ENCODE results near the gene TRAF7. TPM values are rescaled to one million over a fixed set of nuclear protein-coding genes. Genes with fewer than 3 reads are reported as not detected.

TRAF7 gene
- total and polyA plus RNA-seq, 2 of the 13 experiments (the other 11 are each of a cell fraction or from before 2014, with no cell fraction given): 47.9 to 65.6 TPM

DNA sequence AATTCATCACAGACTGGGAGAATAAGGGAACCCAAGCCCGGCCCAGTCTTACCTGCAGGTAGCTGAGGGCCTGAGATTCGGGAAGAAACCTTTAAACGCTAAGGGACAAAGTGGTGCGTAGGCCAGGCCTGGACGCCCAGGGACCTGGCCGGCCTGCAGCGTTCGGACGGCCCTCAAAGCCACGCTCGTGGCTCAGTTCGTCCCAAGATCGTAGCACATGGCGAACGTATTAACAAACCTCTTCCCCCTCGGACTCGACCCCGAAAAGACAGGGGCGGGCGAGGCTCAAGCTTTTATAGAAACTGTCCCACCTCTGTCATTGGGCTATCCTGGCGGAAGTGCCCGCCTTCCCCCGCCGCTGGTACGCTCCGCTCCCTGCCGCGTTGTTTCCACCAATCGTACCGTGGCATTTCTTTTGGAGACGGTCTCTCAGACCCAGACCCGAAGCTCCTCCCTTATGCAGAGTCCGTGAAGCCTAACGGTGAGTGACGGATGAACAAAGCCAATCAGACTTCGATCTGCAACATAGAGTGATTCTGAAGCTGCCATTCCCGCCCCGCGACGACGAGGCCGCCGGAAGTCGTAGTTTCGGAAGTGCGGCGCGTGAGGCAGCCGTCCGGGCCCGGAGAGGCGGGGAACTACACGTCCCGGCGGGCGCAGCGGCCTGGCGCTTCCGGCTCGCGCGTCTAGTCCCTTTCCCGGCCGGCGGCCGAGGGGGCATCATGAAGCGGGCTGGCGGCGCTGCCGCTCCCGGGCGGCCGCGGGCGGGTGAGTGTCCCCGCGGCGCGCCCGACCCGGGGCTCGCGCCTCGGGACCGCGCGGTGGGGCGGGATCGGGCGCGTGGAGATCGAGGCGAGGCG is at the start of gene TRAF7 (continued):
- TF ChIP-seq, protein P1, sequence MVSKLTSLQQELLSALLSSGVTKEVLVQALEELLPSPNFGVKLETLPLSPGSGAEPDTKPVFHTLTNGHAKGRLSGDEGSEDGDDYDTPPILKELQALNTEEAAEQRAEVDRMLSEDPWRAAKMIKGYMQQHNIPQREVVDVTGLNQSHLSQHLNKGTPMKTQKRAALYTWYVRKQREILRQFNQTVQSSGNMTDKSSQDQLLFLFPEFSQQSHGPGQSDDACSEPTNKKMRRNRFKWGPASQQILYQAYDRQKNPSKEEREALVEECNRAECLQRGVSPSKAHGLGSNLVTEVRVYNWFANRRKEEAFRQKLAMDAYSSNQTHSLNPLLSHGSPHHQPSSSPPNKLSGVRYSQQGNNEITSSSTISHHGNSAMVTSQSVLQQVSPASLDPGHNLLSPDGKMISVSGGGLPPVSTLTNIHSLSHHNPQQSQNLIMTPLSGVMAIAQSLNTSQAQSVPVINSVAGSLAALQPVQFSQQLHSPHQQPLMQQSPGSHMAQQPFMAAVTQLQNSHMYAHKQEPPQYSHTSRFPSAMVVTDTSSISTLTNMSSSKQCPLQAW (CRISPR knock-in tag; IDR thresholded peaks at IDR 0.05): no peak
- TF ChIP-seq, protein P2, sequence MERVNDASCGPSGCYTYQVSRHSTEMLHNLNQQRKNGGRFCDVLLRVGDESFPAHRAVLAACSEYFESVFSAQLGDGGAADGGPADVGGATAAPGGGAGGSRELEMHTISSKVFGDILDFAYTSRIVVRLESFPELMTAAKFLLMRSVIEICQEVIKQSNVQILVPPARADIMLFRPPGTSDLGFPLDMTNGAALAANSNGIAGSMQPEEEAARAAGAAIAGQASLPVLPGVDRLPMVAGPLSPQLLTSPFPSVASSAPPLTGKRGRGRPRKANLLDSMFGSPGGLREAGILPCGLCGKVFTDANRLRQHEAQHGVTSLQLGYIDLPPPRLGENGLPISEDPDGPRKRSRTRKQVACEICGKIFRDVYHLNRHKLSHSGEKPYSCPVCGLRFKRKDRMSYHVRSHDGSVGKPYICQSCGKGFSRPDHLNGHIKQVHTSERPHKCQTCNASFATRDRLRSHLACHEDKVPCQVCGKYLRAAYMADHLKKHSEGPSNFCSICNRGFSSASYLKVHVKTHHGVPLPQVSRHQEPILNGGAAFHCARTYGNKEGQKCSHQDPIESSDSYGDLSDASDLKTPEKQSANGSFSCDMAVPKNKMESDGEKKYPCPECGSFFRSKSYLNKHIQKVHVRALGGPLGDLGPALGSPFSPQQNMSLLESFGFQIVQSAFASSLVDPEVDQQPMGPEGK (CRISPR knock-in tag; IDR thresholded peaks at IDR 0.05): peak; percentile 56; the same call in 1 of the 2 replicates
- TF ChIP-seq, protein P3, sequence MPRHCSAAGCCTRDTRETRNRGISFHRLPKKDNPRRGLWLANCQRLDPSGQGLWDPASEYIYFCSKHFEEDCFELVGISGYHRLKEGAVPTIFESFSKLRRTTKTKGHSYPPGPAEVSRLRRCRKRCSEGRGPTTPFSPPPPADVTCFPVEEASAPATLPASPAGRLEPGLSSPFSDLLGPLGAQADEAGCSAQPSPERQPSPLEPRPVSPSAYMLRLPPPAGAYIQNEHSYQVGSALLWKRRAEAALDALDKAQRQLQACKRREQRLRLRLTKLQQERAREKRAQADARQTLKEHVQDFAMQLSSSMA (CRISPR knock-in tag; IDR thresholded peaks at IDR 0.05): peak; percentile 82; the same call in 1 of the 2 replicates
- TF ChIP-seq PRMT3 (CRISPR knock-in tag; IDR thresholded peaks at IDR 0.05; ENCODE audit: borderline replicate concordance, low read depth) (no peak), ZNF552 (CRISPR knock-in tag; IDR thresholded peaks at IDR 0.05; ENCODE audit: borderline replicate concordance) (no peak), ZFP90 (CRISPR knock-in tag; IDR thresholded peaks at IDR 0.05; ENCODE audit: borderline replicate concordance) (peak; percentile 68; the same call in 1 of the 2 replicates), ZMYM2 (CRISPR knock-in tag; IDR thresholded peaks at IDR 0.05) (no peak), SMAD1 (CRISPR knock-in tag; IDR thresholded peaks at IDR 0.05; ENCODE audit: borderline replicate concordance, low read depth) (no peak), KLF13 (CRISPR knock-in tag; IDR thresholded peaks at IDR 0.05) (no peak), TMF1 (CRISPR knock-in tag; IDR thresholded peaks at IDR 0.05; ENCODE audit: low read depth) (no peak; the same call in 1 of the 2 replicates), ZNF615 (CRISPR knock-in tag; IDR thresholded peaks at IDR 0.05; ENCODE audit: borderline replicate concordance) (no peak)
- TF ChIP-seq, protein P4, sequence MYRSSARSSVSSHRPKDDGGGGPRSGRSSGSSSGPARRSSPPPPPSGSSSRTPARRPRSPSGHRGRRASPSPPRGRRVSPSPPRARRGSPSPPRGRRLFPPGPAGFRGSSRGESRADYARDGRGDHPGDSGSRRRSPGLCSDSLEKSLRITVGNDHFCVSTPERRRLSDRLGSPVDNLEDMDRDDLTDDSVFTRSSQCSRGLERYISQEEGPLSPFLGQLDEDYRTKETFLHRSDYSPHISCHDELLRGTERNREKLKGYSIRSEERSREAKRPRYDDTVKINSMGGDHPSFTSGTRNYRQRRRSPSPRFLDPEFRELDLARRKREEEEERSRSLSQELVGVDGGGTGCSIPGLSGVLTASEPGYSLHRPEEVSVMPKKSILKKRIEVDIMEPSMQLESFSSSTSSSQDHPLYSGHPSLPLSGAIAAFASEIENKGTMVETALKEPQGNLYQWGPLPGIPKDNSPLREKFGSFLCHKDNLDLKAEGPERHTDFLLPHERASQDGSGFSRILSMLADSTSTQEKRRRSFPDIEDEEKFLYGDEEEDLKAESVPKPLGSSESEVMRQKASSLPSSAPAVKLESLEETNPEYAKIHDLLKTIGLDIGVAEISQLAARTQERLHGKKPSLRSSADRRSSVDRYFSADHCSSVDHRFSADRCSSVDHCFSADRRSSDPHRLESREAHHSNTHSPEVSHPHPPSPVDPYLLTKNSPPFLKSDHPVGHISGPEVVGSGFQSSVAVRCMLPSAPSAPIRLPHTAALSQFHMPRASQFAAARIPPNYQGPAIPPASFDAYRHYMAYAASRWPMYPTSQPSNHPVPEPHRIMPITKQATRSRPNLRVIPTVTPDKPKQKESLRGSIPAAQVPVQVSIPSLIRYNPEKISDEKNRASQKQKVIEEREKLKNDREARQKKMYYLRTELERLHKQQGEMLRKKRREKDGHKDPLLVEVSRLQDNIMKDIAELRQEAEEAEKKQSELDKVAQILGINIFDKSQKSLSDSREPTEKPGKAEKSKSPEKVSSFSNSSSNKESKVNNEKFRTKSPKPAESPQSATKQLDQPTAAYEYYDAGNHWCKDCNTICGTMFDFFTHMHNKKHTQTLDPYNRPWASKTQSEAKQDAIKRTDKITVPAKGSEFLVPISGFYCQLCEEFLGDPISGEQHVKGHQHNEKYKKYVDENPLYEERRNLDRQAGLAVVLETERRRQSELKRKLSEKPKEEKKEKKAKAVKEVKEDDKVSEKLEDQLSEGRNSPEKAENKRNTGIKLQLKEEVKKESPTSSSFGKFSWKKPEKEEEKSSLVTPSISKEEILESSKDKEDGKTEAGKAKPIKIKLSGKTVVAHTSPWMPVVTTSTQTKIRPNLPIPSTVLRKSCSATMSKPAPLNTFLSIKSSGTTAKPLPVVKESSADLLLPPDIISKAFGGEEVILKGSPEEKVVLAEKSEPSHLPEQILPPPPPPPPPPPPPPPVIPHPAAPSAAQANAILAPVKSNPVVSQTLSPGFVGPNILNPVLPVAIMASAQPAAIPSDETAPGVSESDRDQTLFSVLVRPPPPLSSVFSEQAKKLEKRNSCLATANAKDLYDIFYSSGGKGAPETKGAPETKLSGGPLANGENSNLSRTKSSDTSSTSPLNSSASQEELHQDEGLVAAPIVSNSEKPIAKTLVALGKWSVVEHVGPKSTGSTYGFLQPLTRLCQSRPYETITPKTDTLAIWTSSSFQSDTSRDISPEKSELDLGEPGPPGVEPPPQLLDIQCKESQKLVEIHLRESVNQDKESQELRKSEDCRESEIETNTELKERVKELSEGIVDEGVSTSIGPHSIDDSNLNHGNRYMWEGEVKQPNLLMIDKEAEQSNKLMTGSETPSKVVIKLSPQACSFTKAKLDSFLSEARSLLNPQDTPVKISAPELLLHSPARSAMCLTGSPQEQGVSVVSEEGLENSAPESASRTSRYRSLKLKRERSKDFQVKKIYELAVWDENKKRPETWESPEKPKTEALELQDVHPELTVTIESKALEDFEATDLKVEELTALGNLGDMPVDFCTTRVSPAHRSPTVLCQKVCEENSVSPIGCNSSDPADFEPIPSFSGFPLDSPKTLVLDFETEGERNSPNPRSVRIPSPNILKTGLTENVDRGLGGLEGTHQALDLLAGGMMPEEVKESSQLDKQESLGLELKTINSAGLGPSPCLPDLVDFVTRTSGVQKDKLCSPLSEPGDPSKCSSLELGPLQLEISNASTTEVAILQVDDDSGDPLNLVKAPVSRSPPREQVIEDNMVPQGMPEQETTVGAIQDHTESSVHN (CRISPR knock-in tag; IDR thresholded peaks at IDR 0.05): no peak
- TF ChIP-seq, protein P5, sequence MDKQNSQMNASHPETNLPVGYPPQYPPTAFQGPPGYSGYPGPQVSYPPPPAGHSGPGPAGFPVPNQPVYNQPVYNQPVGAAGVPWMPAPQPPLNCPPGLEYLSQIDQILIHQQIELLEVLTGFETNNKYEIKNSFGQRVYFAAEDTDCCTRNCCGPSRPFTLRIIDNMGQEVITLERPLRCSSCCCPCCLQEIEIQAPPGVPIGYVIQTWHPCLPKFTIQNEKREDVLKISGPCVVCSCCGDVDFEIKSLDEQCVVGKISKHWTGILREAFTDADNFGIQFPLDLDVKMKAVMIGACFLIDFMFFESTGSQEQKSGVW (CRISPR knock-in tag; IDR thresholded peaks at IDR 0.05; ENCODE audit: borderline replicate concordance): no peak
